GM12878 (cell line): ENCODE measurements around the gene COL16A1.

Experiments
- ATF2 ChIP-seq: IDR thresholded peaks from 2 replicates; pipeline ENCODE4 v1.6.1; 2012; ENCODE audit warnings: low read length, inconsistent platforms
- CTCF ChIP-seq, 3 experiments: IDR thresholded peaks in 2 of 3; conservative IDR thresholded peaks in 1 of 3; 2 replicates each; pipeline ENCODE4 v1.5.1; 2011; ENCODE audit warnings: low read depth in 3 of 3, low read length in 3 of 3, mild to moderate bottlenecking in 3 of 3, control low read depth in 2 of 3, moderate library complexity in 2 of 3, inconsistent platforms in 1 of 3, mixed read lengths in 1 of 3; ENCODE audit not compliant: control insufficient read depth in 2 of 3, insufficient read depth in 1 of 3; ENCODE audit errors: extremely low read depth in 1 of 3
- POLR2AphosphoS5 ChIP-seq: IDR thresholded peaks from 2 replicates; pipeline ENCODE4 v1.6.1; 2011; ENCODE audit warnings: mild to moderate bottlenecking, low read length, inconsistent platforms
- RFX5 ChIP-seq: IDR thresholded peaks from 2 replicates; pipeline ENCODE4 v1.6.1; 2011; ENCODE audit warnings: low read depth, low read length, improper control_type of control experiment
- ZBTB33 ChIP-seq: fragments of 450-650 bp; IDR thresholded peaks from 2 replicates; pipeline ENCODE4 v1.6.1; 2017; ENCODE audit warnings: mild to moderate bottlenecking

- TF ChIP-seq RFX5 (no peak), ATF2 (no peak), POLR2AphosphoS5 (no peak), ZBTB33 (no peak), CTCF (IDR thresholded peaks at IDR 0.05 in 2 of 3, conservative IDR thresholded peaks at IDR 0.05 in 1 of 3; ENCODE audit: control insufficient read depth in 2 of 3, extremely low read depth in 1 of 3, insufficient read depth in 1 of 3, low read depth in 3 of 3, low read length in 3 of 3) (no peak)
Observed at GRCh38 chr1:31725777-31726535, 22.1 kb upstream of the COL16A1 start.
